OCI-LY3 (cell line): ENCODE results near the gene TCP11.
A peak's percentile ranks its signal among the peaks of the same experiment; 100 is the strongest.

Source experiments
- H2AFZ ChIP-seq: fragments of 200-600, 300-600 bp; shearing (Covaris generic); 2 replicates; pipeline ENCODE4 v1.6.0; 2014; ENCODE audit warnings: antibody characterized with exemption, low read depth, low read length
- H3K27ac ChIP-seq: fragments of 200-600, 300-600 bp; sonication (generic); 2 replicates; pipeline ENCODE4 v1.5.1; 2014; ENCODE audit warnings: mild to moderate bottlenecking, low read length, moderate library complexity, mixed read lengths
- H3K27me3 ChIP-seq: fragments of 200-600, 300-600 bp; sonication (generic); 2 replicates; pipeline ENCODE4 v1.6.1; 2014; ENCODE audit warnings: low read depth, low read length, mixed read lengths
- H3K36me3 ChIP-seq: fragments of 200-600, 300-600 bp; sonication (generic); replicated peaks from 2 replicates; pipeline ENCODE3; 2014; ENCODE audit warnings: low read depth, low read length, mixed read lengths
- H3K4me1 ChIP-seq: fragments of 300-600, 200-600 bp; sonication (generic); 2 replicates; pipeline ENCODE4 v1.6.1; 2014; ENCODE audit warnings: low read length, mixed read lengths
- H3K4me2 ChIP-seq: fragments of 200-600, 300-600 bp; sonication (generic); 2 replicates; pipeline ENCODE4 v1.6.1; 2014; ENCODE audit warnings: low read length, mixed read lengths
- H3K4me3 ChIP-seq: fragments of 300-600, 200-600 bp; sonication (generic); 2 replicates; pipeline ENCODE4 v1.5.1; 2014; ENCODE audit warnings: antibody characterized with exemption, mild to moderate bottlenecking, low read length, moderate library complexity
- H3K79me2 ChIP-seq: fragments of 300-600, 200-600 bp; shearing (Covaris generic); 2 replicates; pipeline ENCODE4 v1.6.1; 2014; ENCODE audit warnings: mild to moderate bottlenecking, low read length, mixed read lengths
- H3K9ac ChIP-seq: fragments of 300-600, 200-600 bp; shearing (Covaris generic); 2 replicates; pipeline ENCODE4 v1.6.0; 2014; ENCODE audit warnings: mild to moderate bottlenecking, low read length, moderate library complexity
- H3K9me3 ChIP-seq: fragments of 200-600, 300-600 bp; shearing (Covaris generic); 2 replicates; pipeline ENCODE4 v1.6.1; 2014; ENCODE audit warnings: low read length, mixed read lengths; ENCODE audit not compliant: insufficient read depth
- H4K20me1 ChIP-seq: fragments of 200-600, 300-600 bp; sonication (generic); 2 replicates; pipeline ENCODE4 v1.6.1; 2016; ENCODE audit warnings: low read length, mixed read lengths; ENCODE audit not compliant: insufficient read depth
- EZH2phosphoT487 ChIP-seq: fragments of 200-600 bp; shearing (Covaris generic); IDR thresholded peaks from 2 replicates; pipeline ENCODE4 v1.6.1; 2018; ENCODE audit warnings: antibody characterized with exemption, mixed run types, low read depth
- TF ChIP-seq, protein P1 (sequence below): fragments of 200-600, 300-600 bp; sonication (generic); IDR thresholded peaks from 2 replicates; pipeline ENCODE4 v1.5.1; 2014; ENCODE audit warnings: antibody characterized with exemption, low read length, low read depth

The TCP11 gene

DNA sequence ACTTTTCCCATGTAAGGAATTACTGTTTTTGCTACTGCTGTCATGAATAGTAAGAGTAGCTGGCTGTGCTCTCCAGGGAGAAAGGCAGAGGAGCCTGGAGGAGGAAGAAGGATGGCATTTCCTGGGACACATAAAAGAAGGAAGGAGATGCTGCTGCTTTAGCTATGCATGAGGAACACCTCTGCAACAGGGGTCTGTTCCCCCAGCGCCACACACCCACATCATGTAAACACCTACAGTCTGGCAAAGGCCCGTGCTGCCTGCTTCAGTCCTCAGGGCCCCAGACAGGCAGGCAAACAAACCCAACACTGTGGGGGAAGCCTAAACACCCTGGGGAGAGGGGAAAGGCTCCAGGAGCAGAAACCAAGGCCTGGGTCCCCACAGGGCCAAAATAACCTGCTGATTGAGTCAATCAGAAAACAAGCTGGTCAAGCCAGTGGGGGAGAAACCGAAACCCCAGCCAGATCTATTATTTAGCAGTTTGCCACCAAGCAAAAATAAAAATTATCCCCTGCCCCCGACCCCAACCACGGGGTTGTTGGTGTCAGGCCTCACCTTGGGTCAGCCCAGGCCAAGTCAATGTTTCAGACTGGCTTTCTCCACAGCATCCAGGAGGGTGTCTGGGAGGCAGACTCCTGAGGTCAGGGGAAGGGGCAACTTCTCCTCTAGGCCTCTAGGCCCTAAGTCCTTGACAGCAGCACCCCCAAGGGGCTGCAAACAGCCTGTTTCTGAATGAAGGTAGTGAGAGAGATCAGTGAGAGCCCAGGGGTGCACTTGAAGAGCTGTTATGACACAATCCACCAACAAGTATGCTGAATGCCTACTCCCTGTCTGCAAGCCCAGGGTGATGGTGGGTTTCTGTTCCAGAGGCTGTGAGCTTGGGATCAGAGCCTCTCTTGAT lies 38.0 kb upstream of the TCP11 start:
- Histone ChIP-seq H3K79me2 (no peaks in the 10 kb centered on the region), H3K9ac (no peak overlapping the region), H3K4me3 (no peak overlapping the region), H3K27ac (no peak overlapping the region), H3K27me3 (no peaks in the 10 kb centered on the region), H3K4me2 (no peak overlapping the region), H3K9me3 (no peaks in the 10 kb centered on the region), H3K4me1 (peaks cover 3% of the 10 kb centered on the region; the same call in 1 of the 2 replicates), H3K36me3 (no peaks in the 10 kb centered on the region), H4K20me1 (no peaks in the 10 kb centered on the region), H2AFZ (no peak overlapping the region)
- no peak for TF ChIP-seq EZH2phosphoT487
- TF ChIP-seq, protein P1, sequence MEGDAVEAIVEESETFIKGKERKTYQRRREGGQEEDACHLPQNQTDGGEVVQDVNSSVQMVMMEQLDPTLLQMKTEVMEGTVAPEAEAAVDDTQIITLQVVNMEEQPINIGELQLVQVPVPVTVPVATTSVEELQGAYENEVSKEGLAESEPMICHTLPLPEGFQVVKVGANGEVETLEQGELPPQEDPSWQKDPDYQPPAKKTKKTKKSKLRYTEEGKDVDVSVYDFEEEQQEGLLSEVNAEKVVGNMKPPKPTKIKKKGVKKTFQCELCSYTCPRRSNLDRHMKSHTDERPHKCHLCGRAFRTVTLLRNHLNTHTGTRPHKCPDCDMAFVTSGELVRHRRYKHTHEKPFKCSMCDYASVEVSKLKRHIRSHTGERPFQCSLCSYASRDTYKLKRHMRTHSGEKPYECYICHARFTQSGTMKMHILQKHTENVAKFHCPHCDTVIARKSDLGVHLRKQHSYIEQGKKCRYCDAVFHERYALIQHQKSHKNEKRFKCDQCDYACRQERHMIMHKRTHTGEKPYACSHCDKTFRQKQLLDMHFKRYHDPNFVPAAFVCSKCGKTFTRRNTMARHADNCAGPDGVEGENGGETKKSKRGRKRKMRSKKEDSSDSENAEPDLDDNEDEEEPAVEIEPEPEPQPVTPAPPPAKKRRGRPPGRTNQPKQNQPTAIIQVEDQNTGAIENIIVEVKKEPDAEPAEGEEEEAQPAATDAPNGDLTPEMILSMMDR: peak; percentile 26; the same call in 1 of the 2 replicates

DNA sequence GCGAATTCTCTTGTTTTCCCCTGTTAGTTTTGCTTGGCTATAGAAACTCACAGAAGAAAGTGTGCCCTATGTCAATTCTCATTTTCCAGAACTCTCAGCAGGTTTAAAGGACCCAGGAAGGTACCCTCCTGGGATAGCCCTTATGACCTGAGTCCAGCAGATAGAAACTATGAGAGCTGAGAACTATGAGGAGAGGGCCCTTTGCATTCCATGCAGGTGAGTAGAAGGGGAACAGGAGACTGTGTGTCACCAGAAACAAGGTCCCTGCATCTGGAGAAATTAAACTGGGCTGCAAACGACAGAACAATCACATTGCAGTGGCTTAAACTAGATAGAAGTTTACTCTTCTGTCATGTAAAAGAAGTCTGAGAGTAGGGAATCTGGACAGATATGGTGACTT lies 36.9 kb upstream of the TCP11 start:
- H3K9me3 ChIP-seq: no peaks in the 10 kb centered on the region
- no peak overlapping the region for H3K4me3 ChIP-seq
- no peak overlapping the region for H3K27ac ChIP-seq
- no peak overlapping the region for H3K4me2 ChIP-seq
- peaks cover 3% of the 10 kb centered on the region; the same call in 1 of the 2 replicates for H3K4me1 ChIP-seq
- H3K79me2 ChIP-seq: no peaks in the 10 kb centered on the region
- H3K9ac ChIP-seq: no peak overlapping the region
- H3K36me3 ChIP-seq: no peaks in the 10 kb centered on the region
- TF ChIP-seq, protein P1: no peak
- no peak for TF ChIP-seq EZH2phosphoT487
- H4K20me1 ChIP-seq: no peaks in the 10 kb centered on the region
- H2AFZ ChIP-seq: no peak overlapping the region
- H3K27me3 ChIP-seq: peaks cover 5% of the 10 kb centered on the region; the same call in 1 of the 2 replicates

DNA sequence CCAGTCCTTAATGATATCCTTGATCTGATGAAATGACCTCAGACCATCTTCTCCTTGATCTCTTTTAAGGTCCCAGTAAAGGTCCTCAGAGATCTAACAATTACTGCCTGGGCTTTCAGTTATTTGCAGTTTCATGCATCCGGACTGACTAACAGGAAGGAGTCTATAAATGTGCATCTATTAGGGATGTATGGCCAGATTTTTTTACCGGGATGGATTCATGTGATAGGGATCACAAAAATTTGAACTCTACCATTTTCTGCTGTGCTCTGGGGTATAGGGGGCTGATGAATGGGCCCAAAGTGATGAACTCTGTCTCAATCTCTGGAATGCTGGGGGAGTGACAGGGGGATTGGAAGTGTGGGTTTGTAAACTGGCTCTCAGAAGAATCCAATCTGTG lies 36.5 kb upstream of the TCP11 start:
- no peak overlapping the region for H3K9ac ChIP-seq
- no peak overlapping the region for H2AFZ ChIP-seq
- H3K4me2 ChIP-seq: no peak overlapping the region
- H3K4me1 ChIP-seq: peaks cover 3% of the 10 kb centered on the region; the same call in 1 of the 2 replicates
- H3K9me3 ChIP-seq: no peaks in the 10 kb centered on the region
- H3K27ac ChIP-seq: no peak overlapping the region
- no peak overlapping the region for H3K4me3 ChIP-seq
- H3K27me3 ChIP-seq: peaks cover 8% of the 10 kb centered on the region; the same call in 1 of the 2 replicates
- TF ChIP-seq EZH2phosphoT487: no peak
- TF ChIP-seq, protein P1: no peak
- H3K79me2 ChIP-seq: no peaks in the 10 kb centered on the region
- no peaks in the 10 kb centered on the region for H4K20me1 ChIP-seq
- H3K36me3 ChIP-seq: no peaks in the 10 kb centered on the region

DNA sequence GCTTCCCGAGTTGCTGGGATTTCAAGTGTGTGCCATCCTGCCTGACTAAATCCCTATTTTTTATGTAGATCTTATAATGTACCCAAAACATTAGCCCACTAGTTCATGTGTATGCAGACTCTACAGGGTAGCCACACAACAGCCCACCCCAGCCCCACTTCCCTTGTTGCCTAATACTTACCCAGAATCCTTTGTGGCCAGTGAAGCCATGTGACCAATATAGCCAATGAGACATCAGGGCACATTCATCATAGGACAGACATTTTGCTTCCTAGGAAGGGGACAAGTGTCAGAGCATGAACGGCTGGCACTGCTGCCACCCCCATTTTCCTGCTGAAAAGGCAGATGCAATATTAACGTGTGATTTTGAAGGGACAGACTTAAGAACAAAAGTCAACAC lies 36.0 kb upstream of the TCP11 start:
- Histone ChIP-seq H3K79me2 (no peaks in the 10 kb centered on the region), H2AFZ (no peak overlapping the region), H3K27ac (no peak overlapping the region), H3K27me3 (peaks cover 8% of the 10 kb centered on the region; the same call in 1 of the 2 replicates), H3K4me3 (no peak overlapping the region), H4K20me1 (no peaks in the 10 kb centered on the region), H3K4me1 (peaks cover 3% of the 10 kb centered on the region; the same call in 1 of the 2 replicates), H3K9ac (no peak overlapping the region), H3K9me3 (no peaks in the 10 kb centered on the region), H3K36me3 (no peaks in the 10 kb centered on the region), H3K4me2 (no peak overlapping the region)
- no peak for TF ChIP-seq EZH2phosphoT487
- TF ChIP-seq, protein P1: no peak
